ENCODE results near the gene ALDH18A1.

ALDH18A1 gene

DNA sequence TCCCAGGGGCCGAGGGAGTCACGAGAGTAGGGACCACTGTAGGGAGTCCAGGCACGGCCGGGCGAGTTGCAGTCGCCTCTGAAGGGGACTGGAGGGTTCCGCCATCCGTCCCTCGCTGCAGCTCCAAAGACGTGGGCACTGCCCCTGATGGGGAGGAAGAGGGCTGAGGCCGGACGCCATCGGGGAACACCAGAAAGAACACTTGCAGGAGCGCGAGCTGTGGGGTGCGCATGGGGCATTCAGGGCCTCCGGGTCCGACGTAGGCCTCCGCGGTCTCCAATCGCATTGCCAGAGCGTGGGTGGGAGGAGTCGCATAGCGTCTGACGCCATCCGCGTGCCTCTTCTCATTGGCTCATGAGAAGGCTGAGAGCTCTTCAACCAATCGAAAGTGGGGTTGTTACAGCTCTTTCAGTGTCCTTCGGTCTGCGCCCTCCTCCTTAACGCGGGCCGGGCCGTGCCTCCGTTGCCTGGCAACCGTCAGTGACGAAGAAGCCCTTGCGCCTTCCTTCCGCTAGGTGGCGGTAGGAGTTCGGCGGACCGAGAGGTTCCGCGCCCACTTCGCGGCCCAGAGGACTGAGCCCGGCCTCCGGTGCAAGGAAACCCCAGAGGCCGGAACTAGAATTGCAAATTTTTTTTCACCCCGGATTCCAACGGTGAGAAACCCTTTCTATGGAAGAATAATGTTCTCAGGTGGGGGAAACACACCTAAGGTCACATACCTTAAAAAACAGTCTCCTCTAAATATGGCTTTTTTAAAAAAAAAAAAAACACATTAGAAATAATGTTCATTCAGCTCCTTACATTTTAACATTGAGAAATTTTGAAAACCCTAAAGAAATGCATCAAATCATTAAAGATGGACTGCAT is 37.4 kb upstream of the ALDH18A1 start, which contains the start of gene TCTN3:
TCTN3 (minus strand) TSS at position 260 of the 867 bp plus-strand sequence; CDS start at position 232, 28 bp downstream.
- peak within 1 kb of the TSS; percentile 50 for H3K27ac ChIP-seq (ENCODE audit: low read length)
- no peaks in the 10 kb centered on the region for H4K20me1 ChIP-seq (ENCODE audit: insufficient read depth, low read length)
- H3K27me3 ChIP-seq (ENCODE audit: low read depth, low read length), result no peaks in the 10 kb centered on the region
- peaks cover 30% of the 10 kb centered on the region for H3K79me2 ChIP-seq (ENCODE audit: low read length)
- H3K4me1 ChIP-seq (ENCODE audit: low read length), result peaks cover 46% of the 10 kb centered on the region
- H2AFZ ChIP-seq (ENCODE audit: low read depth, low read length), result peak within 1 kb of the TSS; percentile 89
- TF ChIP-seq, protein P1, sequence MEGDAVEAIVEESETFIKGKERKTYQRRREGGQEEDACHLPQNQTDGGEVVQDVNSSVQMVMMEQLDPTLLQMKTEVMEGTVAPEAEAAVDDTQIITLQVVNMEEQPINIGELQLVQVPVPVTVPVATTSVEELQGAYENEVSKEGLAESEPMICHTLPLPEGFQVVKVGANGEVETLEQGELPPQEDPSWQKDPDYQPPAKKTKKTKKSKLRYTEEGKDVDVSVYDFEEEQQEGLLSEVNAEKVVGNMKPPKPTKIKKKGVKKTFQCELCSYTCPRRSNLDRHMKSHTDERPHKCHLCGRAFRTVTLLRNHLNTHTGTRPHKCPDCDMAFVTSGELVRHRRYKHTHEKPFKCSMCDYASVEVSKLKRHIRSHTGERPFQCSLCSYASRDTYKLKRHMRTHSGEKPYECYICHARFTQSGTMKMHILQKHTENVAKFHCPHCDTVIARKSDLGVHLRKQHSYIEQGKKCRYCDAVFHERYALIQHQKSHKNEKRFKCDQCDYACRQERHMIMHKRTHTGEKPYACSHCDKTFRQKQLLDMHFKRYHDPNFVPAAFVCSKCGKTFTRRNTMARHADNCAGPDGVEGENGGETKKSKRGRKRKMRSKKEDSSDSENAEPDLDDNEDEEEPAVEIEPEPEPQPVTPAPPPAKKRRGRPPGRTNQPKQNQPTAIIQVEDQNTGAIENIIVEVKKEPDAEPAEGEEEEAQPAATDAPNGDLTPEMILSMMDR (IDR thresholded peaks at IDR 0.05; ENCODE audit: low read depth, low read length), result peak; percentile 89
- no peak for TF ChIP-seq EZH2phosphoT487 (IDR thresholded peaks at IDR 0.05; ENCODE audit: low read depth)
- H3K4me3 ChIP-seq (ENCODE audit: low read length), result peak within 1 kb of the TSS; percentile 100
- peak within 1 kb of the TSS; percentile 91 for H3K9ac ChIP-seq (ENCODE audit: low read length)
- peak within 1 kb of the TSS; percentile 95 for H3K4me2 ChIP-seq (ENCODE audit: low read length)
- H3K36me3 ChIP-seq (replicated peaks; ENCODE audit: low read depth, low read length), result peaks cover 18% of the 10 kb centered on the region
- H3K9me3 ChIP-seq (ENCODE audit: insufficient read depth, low read length), result peaks cover 8% of the 10 kb centered on the region; the same call in 1 of the 2 replicates

DNA sequence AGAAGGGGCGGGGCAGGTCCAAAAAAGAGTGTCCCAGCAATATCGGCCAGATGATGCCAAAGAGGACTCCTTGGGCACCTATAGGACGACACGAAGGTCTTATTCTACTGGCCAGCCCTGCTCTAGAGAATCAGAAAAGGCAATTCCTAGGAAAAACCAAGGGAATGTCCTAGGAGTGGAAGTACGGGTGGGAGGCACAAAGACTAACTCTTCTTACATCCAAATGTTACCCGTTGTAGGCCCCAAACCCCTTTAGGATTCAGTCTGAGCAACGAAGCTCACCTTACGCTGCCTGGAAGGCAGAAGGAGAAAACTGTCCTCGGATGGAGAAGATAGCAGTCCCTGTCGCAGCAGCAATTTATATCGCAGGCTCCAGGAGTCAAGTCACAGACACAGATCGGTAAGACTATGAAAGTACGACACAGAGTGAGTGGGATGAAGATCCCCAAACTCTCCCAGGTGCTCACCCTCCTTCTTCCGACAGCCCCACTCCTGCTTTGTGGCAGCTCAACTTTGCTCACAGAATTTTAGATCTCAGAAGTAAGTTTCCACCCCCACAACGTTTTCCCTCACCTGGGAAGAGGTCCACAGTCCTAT is 36.7 kb upstream of the ALDH18A1 start:
- no peak for TF ChIP-seq EZH2phosphoT487 (IDR thresholded peaks at IDR 0.05; ENCODE audit: low read depth)
- TF ChIP-seq, protein P1 (IDR thresholded peaks at IDR 0.05; ENCODE audit: low read depth, low read length), result no peak
- H3K27me3 ChIP-seq (ENCODE audit: low read depth, low read length), result no peaks in the 10 kb centered on the region
- peaks cover 44% of the 10 kb centered on the region for H3K4me1 ChIP-seq (ENCODE audit: low read length)
- H3K9ac ChIP-seq (ENCODE audit: low read length), result peak overlapping the region; percentile 91
- peak overlapping the region; percentile 89 for H2AFZ ChIP-seq (ENCODE audit: low read depth, low read length)
- peak overlapping the region; percentile 100 for H3K4me3 ChIP-seq (ENCODE audit: low read length)
- no peaks in the 10 kb centered on the region for H4K20me1 ChIP-seq (ENCODE audit: insufficient read depth, low read length)
- peaks cover 30% of the 10 kb centered on the region for H3K79me2 ChIP-seq (ENCODE audit: low read length)
- peaks cover 14% of the 10 kb centered on the region for H3K36me3 ChIP-seq (replicated peaks; ENCODE audit: low read depth, low read length)
- H3K9me3 ChIP-seq (ENCODE audit: insufficient read depth, low read length), result 0 out of 2 replicates have a peak, but pooled peaks cover under 1% of the 10 kb centered on the region
- peak overlapping the region; percentile 20; the same call in 1 of the 2 replicates for H3K27ac ChIP-seq (ENCODE audit: low read length)
- peak overlapping the region; percentile 95 for H3K4me2 ChIP-seq (ENCODE audit: low read length)

DNA sequence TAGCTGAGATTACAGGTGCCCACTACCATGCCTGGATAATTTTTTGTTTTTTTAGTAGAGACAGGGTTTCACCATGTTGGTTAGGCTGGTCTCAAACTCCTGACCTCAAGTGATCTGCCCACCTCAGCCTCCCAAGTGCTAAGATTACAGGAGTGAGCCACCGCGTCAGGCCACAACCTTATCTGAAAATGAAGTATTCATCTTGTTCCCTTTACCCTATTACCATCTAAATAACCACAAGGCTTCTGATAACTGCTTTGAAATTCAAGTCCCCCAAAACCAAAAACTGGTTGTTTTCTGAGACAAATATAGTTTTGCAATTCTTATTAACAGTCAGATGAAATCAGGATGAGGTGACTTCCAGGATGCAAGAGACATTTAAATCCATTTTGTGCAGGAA is 34.8 kb upstream of the ALDH18A1 start:
- peaks cover 15% of the 10 kb centered on the region for H3K36me3 ChIP-seq (replicated peaks; ENCODE audit: low read depth, low read length)
- TF ChIP-seq, protein P1 (IDR thresholded peaks at IDR 0.05; ENCODE audit: low read depth, low read length), result no peak
- TF ChIP-seq EZH2phosphoT487 (IDR thresholded peaks at IDR 0.05; ENCODE audit: low read depth), result no peak
- no peak overlapping the region for H3K4me3 ChIP-seq (ENCODE audit: low read length)
- peaks cover 25% of the 10 kb centered on the region for H3K4me1 ChIP-seq (ENCODE audit: low read length)
- peaks cover 30% of the 10 kb centered on the region for H3K79me2 ChIP-seq (ENCODE audit: low read length)
- no peak overlapping the region for H3K27ac ChIP-seq (ENCODE audit: low read length)
- H3K27me3 ChIP-seq (ENCODE audit: low read depth, low read length), result no peaks in the 10 kb centered on the region
- no peaks in the 10 kb centered on the region for H4K20me1 ChIP-seq (ENCODE audit: insufficient read depth, low read length)
- no peak overlapping the region for H3K9ac ChIP-seq (ENCODE audit: low read length)
- no peak overlapping the region for H3K4me2 ChIP-seq (ENCODE audit: low read length)
- H2AFZ ChIP-seq (ENCODE audit: low read depth, low read length), result no peak overlapping the region
- no peaks in the 10 kb centered on the region for H3K9me3 ChIP-seq (ENCODE audit: insufficient read depth, low read length)

DNA sequence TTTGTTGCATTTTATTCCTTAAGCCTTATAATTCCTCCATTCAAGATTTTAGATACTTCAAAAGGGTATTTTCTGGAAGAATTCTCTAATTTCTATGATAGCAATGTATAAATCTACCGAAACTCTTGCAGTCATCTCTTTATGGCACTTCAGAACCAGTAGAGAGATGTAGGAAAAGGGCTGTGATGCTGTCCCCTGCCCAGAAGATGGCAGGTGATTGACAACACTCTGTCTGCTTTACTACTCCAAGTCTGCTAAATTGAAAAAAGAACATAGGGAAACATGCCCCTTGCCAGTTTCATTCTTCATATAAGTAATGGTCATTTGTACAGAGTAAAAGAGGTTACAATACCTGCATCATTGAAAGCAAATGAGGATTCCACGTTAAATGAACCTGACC is 32.1 kb upstream of the ALDH18A1 start:
- Histone ChIP-seq H3K36me3 (replicated peaks; ENCODE audit: low read depth, low read length) (peaks cover 25% of the 10 kb centered on the region), H3K27ac (ENCODE audit: low read length) (no peak overlapping the region), H2AFZ (ENCODE audit: low read depth, low read length) (no peak overlapping the region), H3K4me3 (ENCODE audit: low read length) (no peak overlapping the region), H3K9ac (ENCODE audit: low read length) (no peak overlapping the region), H3K4me2 (ENCODE audit: low read length) (no peak overlapping the region), H3K9me3 (ENCODE audit: insufficient read depth, low read length) (no peaks in the 10 kb centered on the region), H3K4me1 (ENCODE audit: low read length) (peaks cover 10% of the 10 kb centered on the region), H3K27me3 (ENCODE audit: low read depth, low read length) (no peaks in the 10 kb centered on the region), H3K79me2 (ENCODE audit: low read length) (peaks cover 29% of the 10 kb centered on the region), H4K20me1 (ENCODE audit: insufficient read depth, low read length) (no peaks in the 10 kb centered on the region)
- TF ChIP-seq, protein P1 (IDR thresholded peaks at IDR 0.05; ENCODE audit: low read depth, low read length), result peak; percentile 24
- TF ChIP-seq EZH2phosphoT487 (IDR thresholded peaks at IDR 0.05; ENCODE audit: low read depth), result no peak
